HepG2 (cell line): ENCODE results near the gene LRRC25. TPM values are rescaled to one million over a fixed set of nuclear protein-coding genes. Genes with fewer than 3 reads are reported as not detected.

ENCODE experiments used
- ARID5B ChIP-seq: IDR thresholded peaks from 2 replicates; pipeline ENCODE4 v1.4.0; 2020; ENCODE audit warnings: mild to moderate bottlenecking, missing genetic modification reagents
- GRHL1 ChIP-seq: sonication (generic); formaldehyde crosslinking; conservative IDR thresholded peaks from 2 replicates; pipeline ENCODE4 v1.8.0; 2022; ENCODE audit warnings: missing genetic modification reagents
- KDM6A ChIP-seq: IDR thresholded peaks from 2 replicates; pipeline ENCODE4 v1.6.1; 2016; ENCODE audit warnings: low read depth
- MATR3 ChIP-seq: sonication (generic); formaldehyde crosslinking; IDR thresholded peaks from 2 replicates; pipeline ENCODE4 v1.4.0; 2020; ENCODE audit warnings: missing genetic modification reagents
- MYPOP ChIP-seq: sonication (generic); formaldehyde crosslinking; IDR thresholded peaks from 2 replicates; pipeline ENCODE4 v1.8.1; 2023; ENCODE audit warnings: mild to moderate bottlenecking, moderate library complexity, missing genetic modification reagents
- NR2F6 ChIP-seq, 2 experiments: IDR thresholded peaks; 2 replicates each; pipeline ENCODE4 v1.6.1; 2016; ENCODE audit warnings: antibody characterized with exemption in 1 of 2, mild to moderate bottlenecking in 1 of 2
- POGK ChIP-seq: sonication (generic); formaldehyde crosslinking; conservative IDR thresholded peaks from 2 replicates; pipeline ENCODE4 v1.8.0; 2022; ENCODE audit warnings: mild to moderate bottlenecking, moderate library complexity, missing genetic modification reagents
- POLR2A ChIP-seq, 2 experiments: IDR thresholded peaks; 2 replicates each; pipeline ENCODE4 v1.6.1; 2011; ENCODE audit warnings: low read depth in 2 of 2, low read length in 2 of 2, mild to moderate bottlenecking in 1 of 2, moderate library complexity in 1 of 2; ENCODE audit not compliant: insufficient read depth in 1 of 2
- POLR2AphosphoS5 ChIP-seq: IDR thresholded peaks from 2 replicates; pipeline ENCODE4 v1.6.1; 2012; ENCODE audit warnings: low read depth, low read length
- SOX6 ChIP-seq, 2 experiments: fragments of 450-650 bp in 1 of 2; sonication (generic) in 1 of 2; formaldehyde crosslinking in 1 of 2; IDR thresholded peaks; 2 replicates each; pipeline versions ENCODE4 v1.4.0 to v1.6.1; 2017 to 2020; ENCODE audit warnings: antibody characterized with exemption in 1 of 2, mild to moderate bottlenecking in 1 of 2, missing genetic modification reagents in 1 of 2
- UBTF ChIP-seq: sonication (generic); formaldehyde crosslinking; IDR thresholded peaks from 2 replicates; pipeline ENCODE4 v1.4.0; 2020; ENCODE audit warnings: mild to moderate bottlenecking, missing genetic modification reagents
- ZNF570 ChIP-seq: sonication (generic); formaldehyde crosslinking; IDR thresholded peaks from 2 replicates; pipeline ENCODE4 v1.4.0; 2020; ENCODE audit warnings: mild to moderate bottlenecking, missing genetic modification reagents, borderline replicate concordance
- ZNF598 ChIP-seq: sonication (generic); formaldehyde crosslinking; IDR thresholded peaks from 2 replicates; pipeline ENCODE4 v1.5.1; 2020; ENCODE audit warnings: mild to moderate bottlenecking, missing genetic modification reagents, borderline replicate concordance
- polyA plus RNA-seq, 8 experiments: library from polyadenylated mRNA; depleted of rRNA in 3 of 8; stranded (reverse) in 7 of 8; unstranded in 1 of 8; fragments of >200 nt; fragmentation: Illumina TruSeq in 4 of 8; extraction: Trizol in 4 of 8; gene quantifications; 2 replicates each; pipeline versions ENCODE4 v1.2.1 to v1.2.3, GENCODE V29; 2011 to 2016; ENCODE audit warnings: low read depth in 4 of 8, missing spikeins in 1 of 8, mixed read lengths in 1 of 8; ENCODE audit not compliant: insufficient read depth in 1 of 8
- total RNA-seq, 5 experiments: library from RNA; depleted of rRNA; stranded (reverse); fragments of >200 nt; fragmentation: Illumina TruSeq; extraction: Trizol; gene quantifications; 2 replicates each; pipeline ENCODE4 v1.2.3, GENCODE V29; 2016; ENCODE audit warnings: low read depth in 1 of 5

The LRRC25 gene
- total and polyA plus RNA-seq, 2 of the 13 experiments (the other 11 are each of a cell fraction or from before 2014, with no cell fraction given) = 0.13 to 0.53 TPM

- no peak for TF ChIP-seq GRHL1
- peak in 1 of 2 experiments; percentile 34; a peak in 1 of 4 replicates for TF ChIP-seq POLR2A (IDR thresholded peaks at IDR 0.05; ENCODE audit: insufficient read depth in 1 of 2, low read depth in 2 of 2, low read length in 2 of 2)
- TF ChIP-seq POLR2AphosphoS5 = no peak
- TF ChIP-seq NR2F6 (IDR thresholded peaks at IDR 0.05) = no peak
- TF ChIP-seq NR2F6 (CRISPR knock-in tag; IDR thresholded peaks at IDR 0.05) = peak; percentile 24; the same call in 1 of the 2 replicates
- peak; percentile 16; the same call in 1 of the 2 replicates for TF ChIP-seq KDM6A (CRISPR knock-in tag)
- no peak for TF ChIP-seq ZNF570 (CRISPR knock-in tag)
- peak; percentile 37; the same call in 1 of the 2 replicates for TF ChIP-seq ARID5B (CRISPR knock-in tag)
- TF ChIP-seq MATR3 (CRISPR knock-in tag) = no peak
- 0 out of 2 replicates have a peak, but pooled peaks have one; percentile 51 for TF ChIP-seq POGK (CRISPR knock-in tag)
- TF ChIP-seq SOX6 (IDR thresholded peaks at IDR 0.05) = no peak
- TF ChIP-seq SOX6 (CRISPR knock-in tag; IDR thresholded peaks at IDR 0.05) = peak; percentile 32; the same call in 1 of the 2 replicates
- 0 out of 2 replicates have a peak, but pooled peaks have one; percentile 36 for TF ChIP-seq UBTF
- peak; percentile 73; the same call in 1 of the 2 replicates for TF ChIP-seq ZNF598 (CRISPR knock-in tag)
- 0 out of 2 replicates have a peak, but pooled peaks have one; percentile 54 for TF ChIP-seq MYPOP (CRISPR knock-in tag)
These were observed 43.7 kb upstream of the LRRC25 start (continued) for GRCh38 chr19:18440936-18441803.
